Vagina (tissue), 2 donors: ENCODE results near the gene PWWP2A. TPM values are rescaled to one million over a fixed set of nuclear protein-coding genes. Genes with fewer than 3 reads are reported as not detected.
"Not testable (repeated sequence)": the region's sequence is repeated elsewhere in the genome, so short reads cannot be mapped to it uniquely, and the experiment has no call there.

Source experiments
- DNase-seq, 2 donors: peaks; one replicate each; pipeline ENCODE4 v3.0.0-alpha.2; 2017; ENCODE audit errors: extremely low spot score in 2 of 2
- H3K27ac ChIP-seq: fragments of 200-600 bp; sonication (generic); one replicate; pipeline ENCODE4 v1.5.1; 2019
- H3K27me3 ChIP-seq: fragments of 200-600 bp; sonication (generic); one replicate; pipeline ENCODE4 v1.5.1; 2019
- H3K36me3 ChIP-seq, 2 donors: fragments of 200-600 bp; sonication (generic); one replicate each; pipeline ENCODE4 v1.5.1; 2017 to 2019
- H3K4me1 ChIP-seq: fragments of 200-600 bp; sonication (generic); one replicate; pipeline ENCODE4 v1.5.1; 2019
- H3K4me3 ChIP-seq, 2 donors: fragments of 200-600 bp; sonication (generic); 1 replicate in 1 of 2; 2 replicates in 1 of 2; pipeline ENCODE4 v1.5.1; 2016 to 2019
- H3K9me3 ChIP-seq: fragments of 200-600 bp; sonication (generic); one replicate; pipeline ENCODE4 v1.5.1; 2019
- POLR2A ChIP-seq, 2 donors: fragments of 450-650 bp; IDR thresholded peaks; one replicate each; pipeline ENCODE4 v1.6.1; 2017; ENCODE audit warnings: antibody characterized with exemption in 2 of 2, mild to moderate bottlenecking in 2 of 2, moderate library complexity in 2 of 2
- POLR2AphosphoS5 ChIP-seq, 2 donors: sonication (generic); formaldehyde crosslinking; IDR thresholded peaks; one replicate each; pipeline ENCODE4 v1.9.0; 2017; ENCODE audit warnings: antibody characterized with exemption in 2 of 2, mild to moderate bottlenecking in 2 of 2, low read depth in 1 of 2; ENCODE audit not compliant: insufficient read depth in 1 of 2
- intact Hi-C: fragments of 100-400 bp; cut with DNase I; formaldehyde crosslinking; loops from one replicate; pipeline ENCODE4 v1.15.1; 2023
- total RNA-seq: library from RNA; depleted of rRNA; stranded (reverse); fragments of >200 nt; gene quantifications from one replicate; pipeline ENCODE4 v1.2.3, GENCODE V29; 2016
- TF ChIP-seq, protein P1 (sequence below), 3 experiments: fragments of 450-650 bp in 2 of 3; fragments of 200-600 bp in 1 of 3; sonication (generic) in 1 of 3; IDR thresholded peaks; one replicate each; pipeline ENCODE4 v1.5.1; 2017 to 2019; ENCODE audit warnings: antibody characterized with exemption in 3 of 3, mild to moderate bottlenecking in 2 of 3, moderate library complexity in 2 of 3

Gene PWWP2A
- total RNA-seq, 1 donor from 2014 or later = 19.9 TPM

DNA sequence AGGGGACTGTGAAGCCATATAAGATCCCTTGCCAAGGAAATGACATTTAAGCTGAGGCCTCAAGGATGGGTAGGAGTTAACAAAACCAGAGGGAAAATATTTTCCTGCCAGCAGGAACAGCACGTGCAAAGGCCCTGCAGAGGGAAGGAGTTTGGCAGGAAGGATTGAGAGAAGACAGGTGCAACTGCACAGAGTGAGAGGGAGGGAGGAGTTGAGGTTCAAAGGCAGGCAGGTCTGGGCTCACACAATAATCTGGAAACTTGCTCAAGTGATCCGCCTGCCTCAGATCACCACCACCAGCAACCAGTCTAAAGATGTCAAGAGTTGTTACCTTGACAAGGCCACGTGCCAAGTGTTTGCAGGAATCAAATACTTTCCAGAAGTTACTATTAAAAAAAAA lies 31.1 kb upstream of the PWWP2A start:
- no peaks in the 10 kb centered on the region for H3K27me3 ChIP-seq
- TF ChIP-seq POLR2AphosphoS5 (IDR thresholded peaks at IDR 0.05; ENCODE audit: insufficient read depth in 1 of 2, low read depth in 1 of 2) (no peak), POLR2A (IDR thresholded peaks at IDR 0.05) (no peak)
- TF ChIP-seq, protein P1, sequence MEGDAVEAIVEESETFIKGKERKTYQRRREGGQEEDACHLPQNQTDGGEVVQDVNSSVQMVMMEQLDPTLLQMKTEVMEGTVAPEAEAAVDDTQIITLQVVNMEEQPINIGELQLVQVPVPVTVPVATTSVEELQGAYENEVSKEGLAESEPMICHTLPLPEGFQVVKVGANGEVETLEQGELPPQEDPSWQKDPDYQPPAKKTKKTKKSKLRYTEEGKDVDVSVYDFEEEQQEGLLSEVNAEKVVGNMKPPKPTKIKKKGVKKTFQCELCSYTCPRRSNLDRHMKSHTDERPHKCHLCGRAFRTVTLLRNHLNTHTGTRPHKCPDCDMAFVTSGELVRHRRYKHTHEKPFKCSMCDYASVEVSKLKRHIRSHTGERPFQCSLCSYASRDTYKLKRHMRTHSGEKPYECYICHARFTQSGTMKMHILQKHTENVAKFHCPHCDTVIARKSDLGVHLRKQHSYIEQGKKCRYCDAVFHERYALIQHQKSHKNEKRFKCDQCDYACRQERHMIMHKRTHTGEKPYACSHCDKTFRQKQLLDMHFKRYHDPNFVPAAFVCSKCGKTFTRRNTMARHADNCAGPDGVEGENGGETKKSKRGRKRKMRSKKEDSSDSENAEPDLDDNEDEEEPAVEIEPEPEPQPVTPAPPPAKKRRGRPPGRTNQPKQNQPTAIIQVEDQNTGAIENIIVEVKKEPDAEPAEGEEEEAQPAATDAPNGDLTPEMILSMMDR (IDR thresholded peaks at IDR 0.05) = no peak
- H3K36me3 ChIP-seq = no peaks in the 10 kb centered on the region
- no peaks in the 10 kb centered on the region for H3K9me3 ChIP-seq
- intact Hi-C loops = no loop called here
- no peak for DNase-seq
- H3K4me3 ChIP-seq = no peak overlapping the region
- H3K27ac ChIP-seq = no peak overlapping the region
- H3K4me1 ChIP-seq = no peaks in the 10 kb centered on the region

DNA sequence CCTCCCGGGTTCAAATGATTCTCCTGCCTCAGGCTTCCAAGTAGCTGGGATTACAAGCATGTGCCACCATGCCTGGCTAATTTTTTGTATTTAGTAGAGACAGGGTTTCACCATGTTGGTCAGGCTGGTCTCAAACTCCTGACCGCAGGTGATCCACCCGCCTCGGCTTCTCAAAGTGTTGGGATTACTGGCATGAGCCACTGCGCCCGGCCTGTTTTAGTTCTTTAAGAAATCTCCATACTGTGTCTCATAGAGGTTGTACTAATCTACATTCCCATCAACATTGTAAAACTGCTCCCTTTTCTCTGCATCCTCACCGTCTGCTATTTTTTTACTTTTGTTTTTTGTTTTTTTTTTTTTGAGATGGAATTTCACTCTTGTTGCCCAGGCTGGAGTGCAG lies 25.2 kb upstream of the PWWP2A start:
- DNase-seq, intact Hi-C loops: not testable (repeated sequence)

DNA sequence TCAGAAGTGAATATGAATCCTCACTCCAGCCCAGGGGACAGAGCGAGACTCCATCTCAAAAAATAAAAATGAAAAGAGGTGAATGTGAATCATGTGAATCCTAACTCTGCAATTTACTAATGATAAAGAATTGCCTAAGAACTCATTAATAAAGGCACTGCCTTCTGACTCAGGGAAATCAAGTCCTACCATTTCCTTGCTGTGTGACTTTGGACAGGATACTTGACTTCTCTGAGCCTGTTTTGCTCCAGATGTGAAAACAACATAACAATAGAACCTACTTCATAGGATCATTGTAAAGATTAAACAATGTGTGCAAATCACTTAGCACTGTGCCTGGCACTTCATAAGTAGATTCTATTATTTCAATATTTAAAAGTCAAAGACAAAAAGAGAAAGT lies 15.1 kb upstream of the PWWP2A start:
- Histone ChIP-seq H3K9me3 (no peaks in the 10 kb centered on the region), H3K27me3 (no peaks in the 10 kb centered on the region), H3K4me1 (peaks cover 10% of the 10 kb centered on the region), H3K36me3 (no peaks in the 10 kb centered on the region), H3K27ac (peak overlapping the region; percentile 68), H3K4me3 (no peak overlapping the region)
- TF ChIP-seq, protein P1 (IDR thresholded peaks at IDR 0.05) = no peak
- no peak for TF ChIP-seq POLR2A (IDR thresholded peaks at IDR 0.05)
- TF ChIP-seq POLR2AphosphoS5 (IDR thresholded peaks at IDR 0.05; ENCODE audit: insufficient read depth in 1 of 2, low read depth in 1 of 2) = no peak
- DNase-seq = no peak
- intact Hi-C loops = no loop called here

More for the DNA sequence above, 25.2 kb upstream of the PWWP2A start:
- H3K9me3 ChIP-seq, H3K27me3 ChIP-seq, H3K27ac ChIP-seq, H3K36me3 ChIP-seq, H3K4me3 ChIP-seq, H3K4me1 ChIP-seq: not testable (repeated sequence)

DNA sequence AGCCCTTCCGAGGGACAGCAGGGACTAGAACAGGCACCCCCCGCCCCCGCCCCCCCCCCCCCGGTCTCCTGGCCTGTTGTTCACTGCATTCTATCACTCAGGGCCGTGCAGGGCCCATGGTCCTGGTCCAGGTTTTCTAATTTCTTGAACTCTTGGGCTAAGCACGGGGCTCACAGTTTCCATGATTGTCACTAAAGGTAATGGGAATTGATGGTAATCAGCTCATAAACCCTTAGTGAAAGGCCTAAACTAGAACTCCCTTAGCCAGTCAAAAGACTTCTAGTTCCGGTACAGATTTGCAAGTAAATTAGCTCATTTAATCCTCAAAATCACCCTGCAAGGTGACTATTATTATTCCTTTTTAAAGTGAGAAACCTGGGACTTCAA lies 14.7 kb upstream of the PWWP2A start:
- no peak for TF ChIP-seq POLR2AphosphoS5 (IDR thresholded peaks at IDR 0.05; ENCODE audit: insufficient read depth in 1 of 2, low read depth in 1 of 2)
- TF ChIP-seq, protein P1 (IDR thresholded peaks at IDR 0.05) = no peak
- TF ChIP-seq POLR2A (IDR thresholded peaks at IDR 0.05) = no peak
- Histone ChIP-seq H3K27me3 (no peaks in the 10 kb centered on the region), H3K4me1 (peaks cover 10% of the 10 kb centered on the region), H3K9me3 (no peaks in the 10 kb centered on the region), H3K27ac (peak overlapping the region; percentile 68), H3K4me3 (peak overlapping the region in 1 of 2 donors; percentile 1), H3K36me3 (no peaks in the 10 kb centered on the region)
- no peak for DNase-seq
- intact Hi-C loops = no loop called here

DNA sequence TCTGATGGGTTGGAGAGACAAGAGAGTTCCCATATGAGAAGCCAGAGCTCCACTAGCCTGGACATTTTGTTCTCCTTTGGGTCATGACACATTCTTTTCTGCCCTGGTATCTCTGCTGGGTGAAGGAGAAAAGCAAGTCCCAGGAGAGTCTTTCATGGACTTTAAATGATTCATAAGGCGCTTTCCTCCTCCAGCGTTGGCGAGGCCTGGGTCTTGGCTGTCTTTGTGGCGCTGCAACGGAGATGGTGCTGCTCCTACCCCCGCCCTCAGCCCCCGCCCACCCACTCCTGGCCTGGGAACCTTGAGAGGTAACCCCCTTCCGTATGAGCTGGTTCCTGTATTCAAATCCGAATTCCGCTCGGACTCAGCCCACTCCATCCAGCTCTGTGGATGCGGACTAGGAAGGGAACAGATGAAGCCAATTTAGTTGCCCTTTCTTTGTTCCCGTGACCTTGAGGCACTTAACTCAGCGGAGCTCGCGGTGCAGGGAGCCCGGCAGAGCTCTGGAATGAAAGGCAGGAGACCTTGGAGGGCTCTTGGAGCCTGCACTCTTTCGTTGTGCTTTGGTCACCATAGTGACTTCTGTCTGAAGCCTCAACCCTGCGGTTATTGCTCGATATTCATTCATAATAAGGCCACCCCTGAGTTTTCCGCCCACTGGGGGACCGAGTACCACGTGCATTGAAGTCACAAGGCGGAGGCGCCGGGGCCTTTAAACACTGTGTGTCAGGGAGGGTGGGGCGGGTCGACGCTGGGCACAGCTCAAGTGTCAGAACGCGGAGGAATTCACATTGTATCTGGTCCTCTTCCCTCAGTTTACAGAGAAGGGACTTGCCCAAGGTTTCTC lies 14.0 kb upstream of the PWWP2A start:
- Histone ChIP-seq H3K9me3 (no peaks in the 10 kb centered on the region), H3K27ac (peak overlapping the region; percentile 68), H3K36me3 (no peaks in the 10 kb centered on the region), H3K27me3 (no peaks in the 10 kb centered on the region), H3K4me1 (peaks cover 10% of the 10 kb centered on the region), H3K4me3 (peak overlapping the region in 1 of 2 donors; percentile 1)
- TF ChIP-seq, protein P1 (IDR thresholded peaks at IDR 0.05) = no peak
- TF ChIP-seq POLR2A (IDR thresholded peaks at IDR 0.05) = no peak
- TF ChIP-seq POLR2AphosphoS5 (IDR thresholded peaks at IDR 0.05; ENCODE audit: insufficient read depth in 1 of 2, low read depth in 1 of 2) = no peak
- intact Hi-C loops = no loop called here
- no peak for DNase-seq
